GM12878 (cell line): ENCODE measurements around the gene CDKN1C.

Source experiments
- POLR2AphosphoS5 ChIP-seq: IDR thresholded peaks from 2 replicates; pipeline ENCODE4 v1.6.1; 2011; ENCODE audit warnings: mild to moderate bottlenecking, low read length, inconsistent platforms
- TF ChIP-seq, protein P1 (sequence below): IDR thresholded peaks from 2 replicates; pipeline ENCODE4 v1.6.1; 2012; ENCODE audit warnings: low read depth, low read length, improper control_type of control experiment
- TF ChIP-seq, protein P2 (sequence below), 3 experiments: IDR thresholded peaks in 2 of 3; conservative IDR thresholded peaks in 1 of 3; 2 replicates each; pipeline ENCODE4 v1.5.1; 2011; ENCODE audit warnings: low read depth in 3 of 3, low read length in 3 of 3, mild to moderate bottlenecking in 3 of 3, control low read depth in 2 of 3, moderate library complexity in 2 of 3, inconsistent platforms in 1 of 3, mixed read lengths in 1 of 3; ENCODE audit not compliant: control insufficient read depth in 2 of 3, insufficient read depth in 1 of 3; ENCODE audit errors: extremely low read depth in 1 of 3

DNA sequence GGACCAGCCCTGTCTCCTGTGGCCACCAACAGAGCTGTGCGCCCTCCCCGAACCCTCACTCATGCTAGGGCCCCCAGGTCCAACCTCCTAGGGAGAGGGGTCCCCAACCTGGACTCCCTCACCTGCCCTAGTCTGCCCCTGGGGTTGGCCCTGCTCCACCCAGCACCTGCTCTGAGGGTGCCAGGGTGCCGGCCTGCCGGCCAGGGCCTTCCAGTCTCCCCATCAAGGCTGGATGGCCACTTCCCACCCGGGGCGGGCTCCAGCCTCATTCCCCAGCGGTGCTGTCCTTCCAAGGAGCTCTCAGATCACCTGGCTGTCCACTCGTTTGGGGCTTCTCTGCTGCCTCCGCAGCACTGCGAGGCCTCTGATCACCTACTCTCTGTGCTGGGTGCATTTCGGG is 39.1 kb downstream of the CDKN1C start:
- TF ChIP-seq, protein P1, sequence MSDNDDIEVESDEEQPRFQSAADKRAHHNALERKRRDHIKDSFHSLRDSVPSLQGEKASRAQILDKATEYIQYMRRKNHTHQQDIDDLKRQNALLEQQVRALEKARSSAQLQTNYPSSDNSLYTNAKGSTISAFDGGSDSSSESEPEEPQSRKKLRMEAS: no peak
- TF ChIP-seq, protein P2, sequence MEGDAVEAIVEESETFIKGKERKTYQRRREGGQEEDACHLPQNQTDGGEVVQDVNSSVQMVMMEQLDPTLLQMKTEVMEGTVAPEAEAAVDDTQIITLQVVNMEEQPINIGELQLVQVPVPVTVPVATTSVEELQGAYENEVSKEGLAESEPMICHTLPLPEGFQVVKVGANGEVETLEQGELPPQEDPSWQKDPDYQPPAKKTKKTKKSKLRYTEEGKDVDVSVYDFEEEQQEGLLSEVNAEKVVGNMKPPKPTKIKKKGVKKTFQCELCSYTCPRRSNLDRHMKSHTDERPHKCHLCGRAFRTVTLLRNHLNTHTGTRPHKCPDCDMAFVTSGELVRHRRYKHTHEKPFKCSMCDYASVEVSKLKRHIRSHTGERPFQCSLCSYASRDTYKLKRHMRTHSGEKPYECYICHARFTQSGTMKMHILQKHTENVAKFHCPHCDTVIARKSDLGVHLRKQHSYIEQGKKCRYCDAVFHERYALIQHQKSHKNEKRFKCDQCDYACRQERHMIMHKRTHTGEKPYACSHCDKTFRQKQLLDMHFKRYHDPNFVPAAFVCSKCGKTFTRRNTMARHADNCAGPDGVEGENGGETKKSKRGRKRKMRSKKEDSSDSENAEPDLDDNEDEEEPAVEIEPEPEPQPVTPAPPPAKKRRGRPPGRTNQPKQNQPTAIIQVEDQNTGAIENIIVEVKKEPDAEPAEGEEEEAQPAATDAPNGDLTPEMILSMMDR (IDR thresholded peaks at IDR 0.05 in 2 of 3, conservative IDR thresholded peaks at IDR 0.05 in 1 of 3; ENCODE audit: control insufficient read depth in 2 of 3, extremely low read depth in 1 of 3, insufficient read depth in 1 of 3, low read depth in 3 of 3, low read length in 3 of 3): no peak
- TF ChIP-seq POLR2AphosphoS5: no peak
